Ovary (tissue), 9 donors: ENCODE results near the gene SETBP1. TPM values are rescaled to one million over a fixed set of nuclear protein-coding genes. Genes with fewer than 3 reads are reported as not detected.

Experiments used
- DNase-seq, 5 donors: peaks; one replicate each; pipeline ENCODE4 v3.0.0-alpha.2; 2019 to 2020
- H3K27ac ChIP-seq, 2 donors: fragments of 200-600 bp; one replicate each; pipeline versions ENCODE4 v1.5.1 to v1.8.0; 2019 to 2022
- H3K27me3 ChIP-seq: fragments of 200-600 bp; one replicate; pipeline ENCODE4 v1.8.0; 2022
- H3K36me3 ChIP-seq: fragments of 200-600 bp; sonication (generic); one replicate; pipeline ENCODE4 v1.5.1; 2019
- H3K4me1 ChIP-seq: one replicate; pipeline ENCODE4 v1.8.1; 2013; ENCODE audit warnings: mild to moderate bottlenecking, moderate library complexity; ENCODE audit not compliant: insufficient read depth
- H3K4me3 ChIP-seq: fragments of 200-600 bp; sonication (generic); one replicate; pipeline ENCODE4 v1.5.1; 2017
- H3K9me3 ChIP-seq, 2 donors: fragments of 200-600 bp in 1 of 2; sonication (generic) in 1 of 2; one replicate each; pipeline versions ENCODE4 v1.5.1 to v1.8.1; 2013 to 2019; ENCODE audit warnings: mild to moderate bottlenecking in 1 of 2, moderate library complexity in 1 of 2
- EP300 ChIP-seq: sonication (generic); formaldehyde crosslinking; IDR thresholded peaks from one replicate; pipeline ENCODE4 v1.6.1; 2017; ENCODE audit warnings: antibody characterized with exemption
- POLR2A ChIP-seq: fragments of 450-650 bp; IDR thresholded peaks from one replicate; pipeline ENCODE4 v1.6.1; 2017; ENCODE audit warnings: antibody characterized with exemption, mild to moderate bottlenecking, moderate library complexity
- WGBS, 3 donors: extraction: QIAGEN DNeasy Blood & Tissue Kit in 1 of 3; methylation state at CpG; one replicate each; pipeline versions ENCODE4 v1.1.5 to v1.1.7; 2013 to 2017; 5-methylcytosine and 5-hydroxymethylcytosine counted together
- intact Hi-C, 4 donors: fragments of 100-400 bp; cut with DNase I; formaldehyde crosslinking; loops; one replicate each; pipeline versions ENCODE4 v1.11.0 to v1.15.1; 2022 to 2023
- polyA plus RNA-seq, 2 donors: library from polyadenylated mRNA; stranded (reverse); fragments of 200-250 nt in 1 of 2; fragments of 350-450 nt in 1 of 2; fragmentation: Illumina TruSeq in 1 of 2; extraction: RNeasy Lipid Tissue Mini Kit (QIAGEN cat#74804) in 1 of 2; gene quantifications; one replicate each; pipeline ENCODE4 v1.2.3, GENCODE V29; 2013 to 2014
- total RNA-seq, 7 donors: library from RNA; depleted of rRNA in 2 of 7; stranded (reverse); fragments of >200 nt in 2 of 7; fragmentation: NEBNext Ultra II Directional in 3 of 7; extraction: Animal tissue kit (Norgen Biotek cat#: 25700) in 3 of 7; gene quantifications; one replicate each; pipeline versions ENCODE4 v1.1.0 to v1.2.4, GENCODE V29; 2016 to 2023
- TF ChIP-seq, protein P1 (sequence below), 3 donors: fragments of 450-650 bp in 2 of 3; fragments of 200-600 bp in 1 of 3; IDR thresholded peaks; one replicate each; pipeline versions ENCODE4 v1.5.1 to v1.8.0; 2016 to 2022; ENCODE audit warnings: antibody characterized with exemption in 3 of 3, mild to moderate bottlenecking in 1 of 3
- donor health status: DM: no; HTN: no; CAD: no; lungs with moderate emphysema.
- donor health status: DM: no; HTN: no; CAD: no.
- donor health status: Bipolar disorder and iron deficiency.
- donor health status: DM: yes; HTN: yes; CAD: no.
- donor health status: DM: no; HTN: no; CAD: no.
- donor health status: DM: yes; HTN: yes; CAD: no.

The SETBP1 gene
- total and polyA plus RNA-seq, 9 donors: 7.8 to 53.7 (median 28.4) TPM

GRCh38 chr18:45044787-45045186 lies 364.1 kb downstream of the SETBP1 start:
- whole genome bisulfite sequencing, 3 donors: 89 to 94% (median 94%) methylated on average over 7 of the region's 7 CpGs
- intact Hi-C loops: no loop called here

GRCh38 chr18:45046228-45046627 lies 365.5 kb downstream of the SETBP1 start:
- no peak for DNase-seq
- no peak overlapping the region for H3K4me3 ChIP-seq
- TF ChIP-seq POLR2A (no peak), EP300 (no peak)
- TF ChIP-seq, protein P1, sequence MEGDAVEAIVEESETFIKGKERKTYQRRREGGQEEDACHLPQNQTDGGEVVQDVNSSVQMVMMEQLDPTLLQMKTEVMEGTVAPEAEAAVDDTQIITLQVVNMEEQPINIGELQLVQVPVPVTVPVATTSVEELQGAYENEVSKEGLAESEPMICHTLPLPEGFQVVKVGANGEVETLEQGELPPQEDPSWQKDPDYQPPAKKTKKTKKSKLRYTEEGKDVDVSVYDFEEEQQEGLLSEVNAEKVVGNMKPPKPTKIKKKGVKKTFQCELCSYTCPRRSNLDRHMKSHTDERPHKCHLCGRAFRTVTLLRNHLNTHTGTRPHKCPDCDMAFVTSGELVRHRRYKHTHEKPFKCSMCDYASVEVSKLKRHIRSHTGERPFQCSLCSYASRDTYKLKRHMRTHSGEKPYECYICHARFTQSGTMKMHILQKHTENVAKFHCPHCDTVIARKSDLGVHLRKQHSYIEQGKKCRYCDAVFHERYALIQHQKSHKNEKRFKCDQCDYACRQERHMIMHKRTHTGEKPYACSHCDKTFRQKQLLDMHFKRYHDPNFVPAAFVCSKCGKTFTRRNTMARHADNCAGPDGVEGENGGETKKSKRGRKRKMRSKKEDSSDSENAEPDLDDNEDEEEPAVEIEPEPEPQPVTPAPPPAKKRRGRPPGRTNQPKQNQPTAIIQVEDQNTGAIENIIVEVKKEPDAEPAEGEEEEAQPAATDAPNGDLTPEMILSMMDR (IDR thresholded peaks at IDR 0.05): no peak
- H3K27me3 ChIP-seq: no peaks in the 10 kb centered on the region
- WGBS, 3 donors: 90 to 94% (median 94%) methylated on average over 3 of the region's 3 CpGs
- H3K9me3 ChIP-seq: no peaks in the 10 kb centered on the region
- intact Hi-C loops: no loop called here
- peaks cover 2% of the 10 kb centered on the region for H3K4me1 ChIP-seq
- no peak overlapping the region for H3K27ac ChIP-seq
- no peaks in the 10 kb centered on the region for H3K36me3 ChIP-seq

More at GRCh38 chr18:45044787-45045186, 364.1 kb downstream of the SETBP1 start:
- H3K27me3 ChIP-seq: no peaks in the 10 kb centered on the region
- H3K9me3 ChIP-seq: no peaks in the 10 kb centered on the region
- no peak for DNase-seq
- no peak for TF ChIP-seq POLR2A
- TF ChIP-seq, protein P1 (IDR thresholded peaks at IDR 0.05): no peak
- no peak for TF ChIP-seq EP300
- no peaks in the 10 kb centered on the region for H3K36me3 ChIP-seq
- H3K4me3 ChIP-seq: no peak overlapping the region
- no peak overlapping the region for H3K27ac ChIP-seq
- no peaks in the 10 kb centered on the region for H3K4me1 ChIP-seq

DNA sequence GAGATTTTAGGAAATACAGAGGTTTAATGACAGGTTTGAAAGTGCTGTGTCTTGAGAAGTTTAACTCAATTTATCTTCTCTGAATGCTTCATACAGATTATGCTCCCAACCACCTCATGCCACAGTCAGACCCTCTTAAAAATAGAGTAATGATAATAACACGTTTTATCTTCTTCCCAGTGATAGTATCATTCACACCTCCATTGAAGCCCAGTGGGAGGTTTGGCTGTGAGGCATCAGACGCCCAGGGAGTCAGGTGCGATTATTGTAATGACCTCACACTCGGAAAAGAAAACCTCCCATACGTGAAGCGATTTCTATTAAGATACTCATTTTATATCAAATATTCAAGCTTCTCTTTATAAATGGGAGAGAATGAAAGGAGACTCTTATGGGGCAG lies 366.3 kb downstream of the SETBP1 start:
- Histone ChIP-seq H3K9me3 (no peaks in the 10 kb centered on the region), H3K27me3 (no peaks in the 10 kb centered on the region), H3K4me1 (peaks cover 2% of the 10 kb centered on the region), H3K4me3 (no peak overlapping the region), H3K27ac (no peak overlapping the region), H3K36me3 (no peaks in the 10 kb centered on the region)
- no peak for DNase-seq
- intact Hi-C loops: no loop called here
- TF ChIP-seq POLR2A (no peak), EP300 (no peak)
- TF ChIP-seq, protein P1 (IDR thresholded peaks at IDR 0.05): no peak
- 93 to 95% (median 93%) methylated on average over 6 of the region's 6 CpGs for WGBS, 3 donors

- WGBS, 3 donors: 58 to 63% (median 62%) methylated on average over 4 of the region's 4 CpGs
- Histone ChIP-seq H3K4me1 (peaks cover 2% of the 10 kb centered on the region), H3K27ac (no peak overlapping the region), H3K27me3 (no peaks in the 10 kb centered on the region), H3K9me3 (no peaks in the 10 kb centered on the region), H3K36me3 (no peaks in the 10 kb centered on the region), H3K4me3 (no peak overlapping the region)
- TF ChIP-seq POLR2A: no peak
- TF ChIP-seq, protein P1 (IDR thresholded peaks at IDR 0.05): no peak
- TF ChIP-seq EP300: no peak
- intact Hi-C loops: no loop called here
- DNase-seq: no peak
These were observed 369.1 kb downstream of the SETBP1 start for GRCh38 chr18:45049578-45050319.
